Astrocyte of the cerebellum (primary cell): ENCODE measurements around the gene DNAH5.
A peak's percentile ranks its signal among the peaks of the same experiment; 100 is the strongest.

Experiments used
- DNase-seq: peaks from one replicate; pipeline ENCODE4 v3.0.0-alpha.2; 2011; ENCODE audit warnings: low read depth
- H3K4me3 ChIP-seq: 2 replicates; pipeline ENCODE4 v1.5.1; 2011; ENCODE audit warnings: mild to moderate bottlenecking, low read depth, low read length, moderate library complexity
- in situ Hi-C: cut with HindIII; loops from 2 replicates; pipeline ENCODE4 v1.10.0; 2017; ENCODE audit warnings: low sequenced_read_pairs
- TF ChIP-seq, protein P1 (sequence below): IDR thresholded peaks from 2 replicates; pipeline ENCODE4 v1.5.1; 2012; ENCODE audit warnings: low read length, low read depth, moderate library complexity, mild to moderate bottlenecking; ENCODE audit errors: missing control alignments

The DNAH5 gene

DNA sequence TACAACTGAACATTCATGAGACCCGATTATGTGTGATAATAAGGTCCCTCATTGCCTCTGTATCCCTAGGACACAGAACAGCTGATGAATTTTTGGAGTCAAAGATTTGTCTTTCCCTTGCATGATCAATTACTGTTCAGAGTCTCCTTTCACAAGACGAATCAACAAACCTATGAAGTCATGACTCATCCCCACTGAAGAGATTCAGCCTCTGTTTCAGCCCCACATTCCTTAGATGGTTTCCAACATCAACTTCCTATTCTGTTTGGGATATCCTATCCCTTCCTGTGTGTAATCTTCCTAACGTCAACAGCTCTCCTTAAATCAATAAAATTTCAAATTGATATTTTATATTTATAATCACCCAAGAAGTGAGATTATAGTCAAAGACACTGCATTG, 199.0 kb downstream of the DNAH5 start:
- TF ChIP-seq, protein P1, sequence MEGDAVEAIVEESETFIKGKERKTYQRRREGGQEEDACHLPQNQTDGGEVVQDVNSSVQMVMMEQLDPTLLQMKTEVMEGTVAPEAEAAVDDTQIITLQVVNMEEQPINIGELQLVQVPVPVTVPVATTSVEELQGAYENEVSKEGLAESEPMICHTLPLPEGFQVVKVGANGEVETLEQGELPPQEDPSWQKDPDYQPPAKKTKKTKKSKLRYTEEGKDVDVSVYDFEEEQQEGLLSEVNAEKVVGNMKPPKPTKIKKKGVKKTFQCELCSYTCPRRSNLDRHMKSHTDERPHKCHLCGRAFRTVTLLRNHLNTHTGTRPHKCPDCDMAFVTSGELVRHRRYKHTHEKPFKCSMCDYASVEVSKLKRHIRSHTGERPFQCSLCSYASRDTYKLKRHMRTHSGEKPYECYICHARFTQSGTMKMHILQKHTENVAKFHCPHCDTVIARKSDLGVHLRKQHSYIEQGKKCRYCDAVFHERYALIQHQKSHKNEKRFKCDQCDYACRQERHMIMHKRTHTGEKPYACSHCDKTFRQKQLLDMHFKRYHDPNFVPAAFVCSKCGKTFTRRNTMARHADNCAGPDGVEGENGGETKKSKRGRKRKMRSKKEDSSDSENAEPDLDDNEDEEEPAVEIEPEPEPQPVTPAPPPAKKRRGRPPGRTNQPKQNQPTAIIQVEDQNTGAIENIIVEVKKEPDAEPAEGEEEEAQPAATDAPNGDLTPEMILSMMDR: no peak
- no peak overlapping the region for H3K4me3 ChIP-seq
- in situ Hi-C loops: no loop called here
- DNase-seq: peak; percentile 26

DNA sequence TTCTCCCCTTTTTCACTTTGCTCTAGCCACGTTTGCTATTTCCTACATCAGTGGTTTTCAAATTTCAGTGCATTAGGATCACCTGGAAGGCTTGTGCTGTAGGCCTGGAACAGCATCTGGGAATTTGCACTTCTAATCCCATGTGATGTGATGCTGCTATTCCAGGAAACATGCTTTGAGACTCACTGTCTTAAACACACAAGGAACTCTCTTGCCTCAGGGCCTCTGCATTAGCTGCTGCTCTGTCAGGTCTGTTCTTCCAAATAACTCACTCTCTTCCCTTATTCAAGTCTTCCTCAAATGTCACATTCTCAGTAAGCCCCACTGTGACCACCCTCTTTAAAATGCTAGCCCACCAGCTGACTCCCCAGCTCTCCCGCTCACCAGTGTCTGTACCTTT, 204.0 kb downstream of the DNAH5 start:
- in situ Hi-C loops: no loop called here
- TF ChIP-seq, protein P1: no peak
- no peak for DNase-seq
- no peak overlapping the region for H3K4me3 ChIP-seq

DNA sequence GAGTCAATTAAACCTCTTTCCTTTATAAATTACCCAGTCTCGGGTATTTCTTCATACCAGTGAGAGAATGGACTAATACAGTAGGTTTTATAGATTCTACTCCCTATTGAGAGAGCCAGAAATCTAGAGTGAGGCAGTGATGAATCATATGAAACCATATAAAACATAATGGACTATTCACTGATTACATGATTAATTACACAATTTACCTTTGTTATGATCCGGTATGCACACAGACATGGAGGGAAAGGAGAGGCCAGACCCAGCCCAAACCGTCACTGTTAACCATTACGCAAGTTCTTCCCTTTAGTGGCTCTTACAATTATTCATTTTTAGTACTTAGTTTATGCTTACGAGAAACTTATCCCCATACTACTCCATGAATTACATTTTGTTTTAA, 205.0 kb downstream of the DNAH5 start:
- in situ Hi-C loops: no loop called here
- DNase-seq: no peak
- H3K4me3 ChIP-seq: no peak overlapping the region
- TF ChIP-seq, protein P1: no peak

DNA sequence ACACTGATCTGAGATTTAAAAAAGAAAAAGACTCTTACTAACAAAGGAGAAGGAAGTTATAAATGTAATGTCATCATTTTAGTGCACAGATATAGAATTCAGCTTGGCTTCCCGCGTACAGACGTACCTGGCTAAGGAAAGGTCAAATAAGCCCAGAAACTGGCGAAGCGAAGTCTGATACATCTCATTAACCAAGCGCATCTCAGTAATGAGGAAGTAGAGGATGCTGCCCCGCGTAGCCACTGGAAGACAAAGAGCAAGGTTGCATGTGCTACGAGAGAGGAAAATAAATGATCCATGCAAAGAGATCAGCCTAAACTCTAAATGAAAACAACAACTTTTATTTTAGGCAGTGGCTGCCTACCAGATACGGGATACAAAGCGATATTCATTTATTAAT, 208.8 kb downstream of the DNAH5 start:
- no peak overlapping the region for H3K4me3 ChIP-seq
- TF ChIP-seq, protein P1: no peak
- no peak for DNase-seq
- in situ Hi-C loops: no loop called here

DNA sequence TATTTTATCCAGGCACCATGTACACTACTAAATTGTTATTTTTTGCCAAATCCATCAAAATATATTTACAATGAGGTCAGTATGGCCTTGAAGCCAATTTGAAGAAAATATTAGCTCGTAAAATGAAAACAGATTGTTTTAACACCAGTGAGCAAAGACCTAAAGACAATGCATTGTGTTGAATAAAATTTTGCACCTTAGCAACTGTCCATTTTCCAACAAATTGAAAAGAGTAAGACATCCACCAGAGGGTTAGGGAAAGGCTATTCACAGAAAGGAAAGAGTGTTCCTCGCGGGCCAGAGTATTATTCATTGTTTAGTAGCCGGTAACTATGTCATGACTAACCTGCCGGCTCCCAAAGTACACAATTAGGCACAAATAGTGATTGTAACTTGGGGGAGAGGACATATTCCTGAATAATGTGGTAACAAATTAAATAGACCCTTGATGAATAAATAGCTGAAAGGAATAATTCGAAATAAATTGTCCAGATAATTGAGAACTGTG, 213.3 kb downstream of the DNAH5 start:
- no peak overlapping the region for H3K4me3 ChIP-seq
- no peak for DNase-seq
- in situ Hi-C loops: no loop called here
- TF ChIP-seq, protein P1: no peak

DNA sequence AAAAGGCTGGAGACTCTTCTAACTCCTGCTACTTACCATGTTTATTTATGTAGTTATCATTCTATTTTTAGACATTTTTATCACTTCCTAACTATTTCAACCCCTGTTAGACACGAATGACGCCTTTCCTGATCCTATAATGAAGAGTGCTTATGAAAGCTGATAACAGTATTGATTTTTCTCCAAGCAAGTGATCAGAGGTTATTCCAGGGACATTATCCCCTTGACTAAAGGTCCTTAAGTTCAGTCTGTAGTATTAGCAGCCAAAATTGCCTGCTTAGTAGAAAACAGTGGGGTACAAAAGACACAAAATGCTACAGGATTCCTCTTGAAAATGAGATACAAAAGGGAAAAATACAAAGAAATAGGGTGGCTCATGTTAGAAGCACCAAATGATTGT, 235.6 kb downstream of the DNAH5 start:
- in situ Hi-C loops: no loop called here
- TF ChIP-seq, protein P1: no peak
- no peak for DNase-seq
- no peak overlapping the region for H3K4me3 ChIP-seq

DNA sequence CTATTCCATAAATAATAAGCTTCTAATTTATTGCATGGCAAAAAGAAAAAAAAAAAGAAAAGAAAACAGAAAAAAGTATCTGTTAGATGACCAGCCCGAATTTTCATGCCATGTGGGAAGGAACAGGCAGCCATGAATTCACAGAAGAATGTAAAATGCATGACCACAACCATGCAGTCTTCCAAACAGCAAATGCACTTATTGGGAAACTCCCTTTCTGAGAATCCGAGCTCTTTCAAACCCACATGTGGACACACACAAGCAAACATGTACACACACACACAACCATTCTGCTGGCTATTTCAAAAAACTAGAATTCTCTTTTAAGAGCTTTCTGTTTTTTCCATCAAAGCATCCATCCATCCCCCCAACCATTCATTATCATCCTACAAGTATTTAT, 236.1 kb downstream of the DNAH5 start:
- TF ChIP-seq, protein P1: no peak
- in situ Hi-C loops: no loop called here
- DNase-seq: no peak
- no peak overlapping the region for H3K4me3 ChIP-seq
